Activated CD4-positive, alpha-beta T cell treated with anti-CD3 and anti-CD28 coated beads, Interleukin-2, amount 10 ng/mL, durations not matched to agents 7 days and 5 days (primary cell): Measurements from ENCODE around the gene SOX12. TPM values are rescaled to one million over a fixed set of nuclear protein-coding genes. Genes with fewer than 3 reads are reported as not detected.
"Not testable (repeated sequence)": the region's sequence is repeated elsewhere in the genome, so short reads cannot be mapped to it uniquely, and the experiment has no call there.

Source experiments
- CTCF ChIA-PET: fragments of 350-600 bp; sonication (Branson Sonifier 250); formaldehyde crosslinking; loops from one replicate; lab custom pipeline; 2021; ENCODE audit warnings: antibody characterized with exemption; lab: Charles Lee
- POLR2A ChIA-PET: fragments of 350-600 bp; sonication (Branson Sonifier 250); formaldehyde crosslinking; loops from one replicate; lab custom pipeline; 2021; ENCODE audit warnings: antibody characterized with exemption; lab: Charles Lee
- DNase-seq: peaks from one replicate; pipeline ENCODE4 v3.0.0-alpha.2; 2020
- H3K27ac Mint-ChIP-seq: one replicate; pipeline ENCODE4 v1.8.0; 2021; ENCODE audit warnings: mild to moderate bottlenecking, moderate library complexity, mixed read lengths
- H3K27me3 Mint-ChIP-seq: one replicate; pipeline ENCODE4 v1.8.0; 2021; ENCODE audit warnings: mixed read lengths
- H3K36me3 Mint-ChIP-seq: one replicate; pipeline ENCODE4 v1.8.0; 2021; ENCODE audit warnings: low read depth, mixed read lengths
- H3K4me1 Mint-ChIP-seq: one replicate; pipeline ENCODE4 v1.8.0; 2021; ENCODE audit warnings: mixed read lengths
- H3K4me3 Mint-ChIP-seq: one replicate; pipeline ENCODE4 v1.8.0; 2021; ENCODE audit warnings: mild to moderate bottlenecking, moderate library complexity, mixed read lengths
- H3K9me3 Mint-ChIP-seq: one replicate; pipeline ENCODE4 v1.8.0; 2021; ENCODE audit warnings: mixed read lengths
- total RNA-seq, 2 experiments: library from RNA; stranded (reverse); gene quantifications; one replicate each; pipeline ENCODE4 v1.2.3, GENCODE V29; 2021

SOX12 gene
- total RNA-seq, 2 experiments from 2014 or later, result 5.6 to 6.0 TPM

- DNase-seq, result peak; percentile 73
- peak overlapping the region; percentile 64 for H3K27ac Mint-ChIP-seq
- no peaks in the 10 kb centered on the region for H3K27me3 Mint-ChIP-seq
- ChIA-PET CTCF (no interaction called here), POLR2A (no interaction called here)
- H3K9me3 Mint-ChIP-seq, result no peaks in the 10 kb centered on the region
- peak overlapping the region; percentile 66 for H3K4me3 Mint-ChIP-seq
- peaks cover 35% of the 10 kb centered on the region for H3K4me1 Mint-ChIP-seq
- no peaks in the 10 kb centered on the region for H3K36me3 Mint-ChIP-seq
Measured at GRCh38 chr20:327186-328026, 2.1 kb downstream of the SOX12 start.

- POLR2A ChIA-PET, result no interaction called here
- peak overlapping the region; percentile 44 for H3K27ac Mint-ChIP-seq
Measured at GRCh38 chr20:328027-328974, 2.9 kb downstream of the SOX12 start.

GRCh38 chr20:328975-329695, 3.8 kb downstream of the SOX12 start:
- Mint-ChIP-seq H3K9me3 (no peaks in the 10 kb centered on the region), H3K27me3 (no peaks in the 10 kb centered on the region), H3K4me1 (peaks cover 29% of the 10 kb centered on the region), H3K27ac (no peak overlapping the region), H3K4me3 (no peak overlapping the region), H3K36me3 (no peaks in the 10 kb centered on the region)
- DNase-seq, result no peak
- POLR2A ChIA-PET, result no interaction called here
- CTCF ChIA-PET, result interaction anchor here (0.5 to 3.0 kb wide), 9 partner anchors 9 to 258 kb away, joined by 3 to 22 read pairs (median 4); partner anchors contain the start of gene NRSN2

More at GRCh38 chr20:328027-328974, 2.9 kb downstream of the SOX12 start:
- H3K4me3 Mint-ChIP-seq, result peak overlapping the region; percentile 50
- H3K36me3 Mint-ChIP-seq, result no peaks in the 10 kb centered on the region
- no peaks in the 10 kb centered on the region for H3K9me3 Mint-ChIP-seq
- CTCF ChIA-PET, result interaction anchor here (0.8 to 1.8 kb wide), 4 partner anchors 9 to 40 kb away, joined by 4 to 5 read pairs (median 4); no protein-coding TSS in a partner anchor
- peaks cover 33% of the 10 kb centered on the region for H3K4me1 Mint-ChIP-seq
- no peak for DNase-seq
- H3K27me3 Mint-ChIP-seq, result no peaks in the 10 kb centered on the region

GRCh38 chr20:329851-330232, 4.5 kb downstream of the SOX12 start:
- Mint-ChIP-seq H3K36me3 (no peaks in the 10 kb centered on the region), H3K4me1 (peaks cover 27% of the 10 kb centered on the region), H3K27me3 (no peaks in the 10 kb centered on the region), H3K27ac (no peak overlapping the region), H3K9me3 (no peaks in the 10 kb centered on the region), H3K4me3 (no peak overlapping the region)
- no peak for DNase-seq
- CTCF ChIA-PET, result interaction anchor here (0.5 to 3.0 kb wide), 11 partner anchors 9 to 257 kb away, joined by 3 to 22 read pairs (median 4); partner anchors contain the start of gene NRSN2
- POLR2A ChIA-PET, result no interaction called here

GRCh38 chr20:330233-331149, 5.1 kb downstream of the SOX12 start:
- peak; percentile 72 for DNase-seq
- CTCF ChIA-PET, result interaction anchor here (0.6 to 3.0 kb wide), 19 partner anchors 8 to 315 kb away, joined by 3 to 22 read pairs (median 4); partner anchors contain the start of gene NRSN2
- H3K27me3 Mint-ChIP-seq, result no peaks in the 10 kb centered on the region

GRCh38 chr20:334578-334977, 9.2 kb downstream of the SOX12 start:
- ChIA-PET POLR2A (no interaction called here), CTCF (interaction anchor here (0.7 to 1.4 kb wide), 2 partner anchors 10 to 201 kb away, joined by 3 to 6 read pairs; no protein-coding TSS in a partner anchor)
- H3K4me3 Mint-ChIP-seq, result no peak overlapping the region
- H3K9me3 Mint-ChIP-seq, result no peaks in the 10 kb centered on the region
- peaks cover 9% of the 10 kb centered on the region for H3K4me1 Mint-ChIP-seq
- no peaks in the 10 kb centered on the region for H3K36me3 Mint-ChIP-seq
- no peak for DNase-seq
- no peak overlapping the region for H3K27ac Mint-ChIP-seq
- peaks cover 2% of the 10 kb centered on the region for H3K27me3 Mint-ChIP-seq

More at GRCh38 chr20:330233-331149, 5.1 kb downstream of the SOX12 start:
- POLR2A ChIA-PET, result interaction anchor here (0.6 kb wide), 1 partner anchor 38 kb away, joined by 3 read pairs; no protein-coding TSS in a partner anchor
- H3K9me3 Mint-ChIP-seq, result no peaks in the 10 kb centered on the region
- no peak overlapping the region for H3K27ac Mint-ChIP-seq
- peaks cover 26% of the 10 kb centered on the region for H3K4me1 Mint-ChIP-seq
- H3K36me3 Mint-ChIP-seq, result no peaks in the 10 kb centered on the region
- no peak overlapping the region for H3K4me3 Mint-ChIP-seq

- H3K9me3 Mint-ChIP-seq, POLR2A ChIA-PET, H3K4me1 Mint-ChIP-seq, H3K27me3 Mint-ChIP-seq, H3K36me3 Mint-ChIP-seq, H3K4me3 Mint-ChIP-seq, H3K27ac Mint-ChIP-seq, DNase-seq: not testable (repeated sequence)
- CTCF ChIA-PET, result interaction anchor here (2.3 kb wide), 1 partner anchor 10 kb away, joined by 7 read pairs; no protein-coding TSS in a partner anchor
Measured at GRCh38 chr20:336040-336439, 10.7 kb downstream of the SOX12 start.

- Mint-ChIP-seq H3K36me3 (no peaks in the 10 kb centered on the region), H3K4me3 (no peak overlapping the region), H3K27me3 (peaks cover 8% of the 10 kb centered on the region), H3K27ac (no peak overlapping the region), H3K4me1 (peaks cover 7% of the 10 kb centered on the region), H3K9me3 (peaks cover 3% of the 10 kb centered on the region)
- DNase-seq, result no peak
- ChIA-PET CTCF (interaction anchor here (2.6 kb wide), 1 partner anchor 11 kb away, joined by 9 read pairs; no protein-coding TSS in a partner anchor), POLR2A (no interaction called here)
Measured at GRCh38 chr20:341682-342081, 16.3 kb downstream of the SOX12 start.

GRCh38 chr20:343107-343506, 17.8 kb downstream of the SOX12 start:
- ChIA-PET POLR2A (no interaction called here), CTCF (interaction anchor here (0.7 kb wide), 1 partner anchor 40 kb away, joined by 3 read pairs; no protein-coding TSS in a partner anchor)
- Mint-ChIP-seq H3K4me1 (peaks cover 8% of the 10 kb centered on the region), H3K9me3 (peaks cover 3% of the 10 kb centered on the region), H3K36me3 (no peaks in the 10 kb centered on the region), H3K27ac (no peak overlapping the region), H3K4me3 (no peak overlapping the region), H3K27me3 (peaks cover 8% of the 10 kb centered on the region)
- DNase-seq, result no peak

- H3K9me3 Mint-ChIP-seq, result peaks cover 3% of the 10 kb centered on the region
- ChIA-PET CTCF (interaction anchor here (0.9 to 4.7 kb wide), 5 partner anchors 9 to 322 kb away, joined by 3 to 22 read pairs (median 3); no protein-coding TSS in a partner anchor), POLR2A (no interaction called here)
- H3K27me3 Mint-ChIP-seq, result peaks cover 12% of the 10 kb centered on the region
- peak overlapping the region; percentile 31 for H3K27ac Mint-ChIP-seq
- no peak for DNase-seq
- H3K36me3 Mint-ChIP-seq, result no peaks in the 10 kb centered on the region
- H3K4me1 Mint-ChIP-seq, result peaks cover 16% of the 10 kb centered on the region
- H3K4me3 Mint-ChIP-seq, result peak overlapping the region; percentile 63
Measured at GRCh38 chr20:346033-346639, 20.8 kb downstream of the SOX12 start.
